Nephron progenitor cell (in vitro differentiated cells): ENCODE measurements around the gene CAMK2N1.
A peak's percentile ranks its signal among the peaks of the same experiment; 100 is the strongest.

ENCODE experiments used
- DNase-seq: peaks from one replicate; pipeline ENCODE4 v3.0.0; 2021
- H3K27ac Mint-ChIP-seq: 2 replicates; pipeline ENCODE4 v1.8.0; 2021; ENCODE audit warnings: mild to moderate bottlenecking, moderate library complexity, mixed read lengths
- H3K27me3 Mint-ChIP-seq: 2 replicates; pipeline ENCODE4 v1.8.0; 2021; ENCODE audit warnings: mild to moderate bottlenecking, low read depth, mixed read lengths; ENCODE audit not compliant: poor library complexity
- H3K36me3 Mint-ChIP-seq: 2 replicates; pipeline ENCODE4 v1.8.0; 2021; ENCODE audit warnings: low read depth, mixed read lengths
- H3K4me1 Mint-ChIP-seq: 2 replicates; pipeline ENCODE4 v1.8.0; 2021; ENCODE audit warnings: mixed read lengths
- H3K4me3 Mint-ChIP-seq: 2 replicates; pipeline ENCODE4 v1.8.0; 2021; ENCODE audit warnings: mild to moderate bottlenecking, moderate library complexity, mixed read lengths
- H3K9me3 Mint-ChIP-seq: 2 replicates; pipeline ENCODE4 v1.8.0; 2021; ENCODE audit warnings: mild to moderate bottlenecking, moderate library complexity, mixed read lengths
- TF ChIP-seq, protein P1 (sequence below): fragments of 200-600 bp; sonication (generic); IDR thresholded peaks from 2 replicates; pipeline ENCODE4 v1.5.0; 2021; ENCODE audit warnings: antibody characterized with exemption

Gene CAMK2N1

DNA sequence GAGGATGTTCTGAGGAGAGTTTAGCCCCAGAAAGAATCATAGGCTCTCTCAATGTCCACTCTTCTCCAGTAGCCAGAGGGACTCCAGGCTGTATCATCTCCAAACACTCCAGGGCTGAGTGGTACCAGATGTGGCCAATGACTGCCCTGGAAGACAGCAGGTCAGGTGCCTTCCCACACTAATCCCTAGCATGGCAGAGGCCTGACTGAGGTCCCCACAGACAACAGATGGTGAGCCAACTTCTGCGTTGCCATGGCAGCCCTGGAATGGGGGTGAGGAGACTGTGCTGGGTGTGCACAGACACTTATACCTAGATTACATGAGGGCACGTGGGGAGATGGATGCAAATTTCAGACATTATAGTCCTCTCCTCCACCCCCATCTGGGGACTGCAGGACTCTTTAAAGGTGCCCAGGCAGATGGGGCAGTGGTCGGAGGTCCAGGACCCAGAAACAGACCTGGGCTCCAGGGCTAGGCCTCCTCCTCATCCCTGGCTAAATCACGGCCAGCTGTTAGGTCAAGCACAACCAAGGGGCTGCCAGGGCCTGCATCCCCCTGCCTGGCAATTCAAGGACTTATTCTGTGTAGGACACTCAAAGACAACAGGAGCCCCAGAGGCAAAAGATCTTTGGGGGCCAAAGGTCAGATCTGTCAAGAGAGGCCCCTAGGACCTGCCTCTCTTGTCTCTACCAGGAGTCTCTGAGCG is 42.9 kb downstream of the CAMK2N1 start:
- Mint-ChIP-seq H3K4me1 (no peaks in the 10 kb centered on the region), H3K27ac (no peak overlapping the region)
- TF ChIP-seq, protein P1, sequence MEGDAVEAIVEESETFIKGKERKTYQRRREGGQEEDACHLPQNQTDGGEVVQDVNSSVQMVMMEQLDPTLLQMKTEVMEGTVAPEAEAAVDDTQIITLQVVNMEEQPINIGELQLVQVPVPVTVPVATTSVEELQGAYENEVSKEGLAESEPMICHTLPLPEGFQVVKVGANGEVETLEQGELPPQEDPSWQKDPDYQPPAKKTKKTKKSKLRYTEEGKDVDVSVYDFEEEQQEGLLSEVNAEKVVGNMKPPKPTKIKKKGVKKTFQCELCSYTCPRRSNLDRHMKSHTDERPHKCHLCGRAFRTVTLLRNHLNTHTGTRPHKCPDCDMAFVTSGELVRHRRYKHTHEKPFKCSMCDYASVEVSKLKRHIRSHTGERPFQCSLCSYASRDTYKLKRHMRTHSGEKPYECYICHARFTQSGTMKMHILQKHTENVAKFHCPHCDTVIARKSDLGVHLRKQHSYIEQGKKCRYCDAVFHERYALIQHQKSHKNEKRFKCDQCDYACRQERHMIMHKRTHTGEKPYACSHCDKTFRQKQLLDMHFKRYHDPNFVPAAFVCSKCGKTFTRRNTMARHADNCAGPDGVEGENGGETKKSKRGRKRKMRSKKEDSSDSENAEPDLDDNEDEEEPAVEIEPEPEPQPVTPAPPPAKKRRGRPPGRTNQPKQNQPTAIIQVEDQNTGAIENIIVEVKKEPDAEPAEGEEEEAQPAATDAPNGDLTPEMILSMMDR: no peak

DNA sequence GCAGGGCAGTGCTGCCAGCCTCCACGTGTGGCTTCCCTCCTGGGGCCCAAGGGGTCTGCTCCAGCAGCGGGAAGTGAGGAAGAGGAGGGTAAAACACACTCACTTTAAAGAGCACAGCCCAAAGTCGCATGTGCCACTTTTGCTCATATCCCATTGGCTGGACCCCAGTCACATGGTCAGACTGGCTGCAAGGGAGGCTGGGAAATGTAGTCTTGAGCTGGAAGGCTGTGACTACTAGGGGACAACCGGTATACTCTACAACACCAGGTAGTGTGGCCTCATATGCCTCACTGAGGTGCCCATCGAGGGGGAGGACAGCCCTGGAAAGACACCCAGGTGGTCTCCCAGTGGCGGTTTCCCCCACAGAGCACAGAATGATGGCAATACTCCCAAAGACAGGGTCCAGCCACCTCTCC is 45.2 kb downstream of the CAMK2N1 start:
- H3K27me3 Mint-ChIP-seq: peaks cover 32% of the 10 kb centered on the region
- no peaks in the 10 kb centered on the region for H3K36me3 Mint-ChIP-seq
- peaks cover 4% of the 10 kb centered on the region for H3K9me3 Mint-ChIP-seq
- peak; percentile 49 for DNase-seq
- H3K27ac Mint-ChIP-seq: no peak overlapping the region
- H3K4me3 Mint-ChIP-seq: no peak overlapping the region
- TF ChIP-seq, protein P1: no peak
- no peaks in the 10 kb centered on the region for H3K4me1 Mint-ChIP-seq

More for the DNA sequence above, 42.9 kb downstream of the CAMK2N1 start:
- Mint-ChIP-seq H3K36me3 (no peaks in the 10 kb centered on the region), H3K4me3 (no peak overlapping the region), H3K9me3 (peaks cover 4% of the 10 kb centered on the region), H3K27me3 (peaks cover 33% of the 10 kb centered on the region)
- no peak for DNase-seq

DNA sequence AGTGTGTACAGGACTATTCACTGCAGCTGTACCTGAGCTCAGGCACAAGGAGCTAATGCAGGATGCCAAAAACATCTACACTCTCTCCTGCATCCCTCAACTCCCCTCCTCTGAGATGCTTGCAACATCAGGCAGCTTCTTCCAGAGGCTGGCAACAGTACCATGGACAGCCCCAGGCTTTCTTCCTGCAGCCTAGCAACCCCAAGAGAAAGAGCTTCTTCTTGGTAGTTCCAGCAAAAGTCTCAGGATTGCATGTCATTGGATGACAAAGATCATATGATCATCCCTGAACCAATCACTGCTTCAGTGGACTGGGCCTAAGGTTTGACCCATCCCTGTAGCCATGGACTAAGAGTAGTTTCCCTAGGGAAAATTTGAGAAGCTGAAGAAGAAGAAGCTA is 46.7 kb downstream of the CAMK2N1 start:
- H3K36me3 Mint-ChIP-seq: no peaks in the 10 kb centered on the region
- H3K27me3 Mint-ChIP-seq: peaks cover 46% of the 10 kb centered on the region
- TF ChIP-seq, protein P1: no peak
- H3K27ac Mint-ChIP-seq: no peak overlapping the region
- peaks cover 4% of the 10 kb centered on the region for H3K9me3 Mint-ChIP-seq
- DNase-seq: peak; percentile 28
- no peaks in the 10 kb centered on the region for H3K4me1 Mint-ChIP-seq
- no peak overlapping the region for H3K4me3 Mint-ChIP-seq

DNA sequence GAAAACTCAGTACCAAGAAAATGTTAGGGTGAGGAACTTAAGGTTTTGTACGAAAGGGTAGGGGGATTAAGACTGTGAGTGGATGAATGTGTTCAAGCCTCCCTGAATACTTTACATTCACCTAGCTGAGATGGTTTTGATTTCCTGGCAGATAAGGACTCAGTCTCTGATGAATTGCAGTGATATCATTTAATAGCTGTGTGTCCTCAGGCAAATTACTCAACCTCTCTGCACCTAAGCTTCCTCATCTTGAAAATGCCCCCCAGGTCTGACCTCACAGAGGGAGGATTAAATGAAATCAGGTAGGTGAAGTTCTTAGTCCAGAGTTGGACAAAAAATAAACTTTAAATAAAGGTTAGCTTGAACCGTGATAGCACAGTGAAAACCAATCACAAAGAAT is 48.4 kb downstream of the CAMK2N1 start:
- H3K27me3 Mint-ChIP-seq: peaks cover 60% of the 10 kb centered on the region
- H3K4me3 Mint-ChIP-seq: no peak overlapping the region
- peaks cover 4% of the 10 kb centered on the region for H3K9me3 Mint-ChIP-seq
- TF ChIP-seq, protein P1: no peak
- no peaks in the 10 kb centered on the region for H3K36me3 Mint-ChIP-seq
- no peaks in the 10 kb centered on the region for H3K4me1 Mint-ChIP-seq
- DNase-seq: no peak
- H3K27ac Mint-ChIP-seq: no peak overlapping the region

DNA sequence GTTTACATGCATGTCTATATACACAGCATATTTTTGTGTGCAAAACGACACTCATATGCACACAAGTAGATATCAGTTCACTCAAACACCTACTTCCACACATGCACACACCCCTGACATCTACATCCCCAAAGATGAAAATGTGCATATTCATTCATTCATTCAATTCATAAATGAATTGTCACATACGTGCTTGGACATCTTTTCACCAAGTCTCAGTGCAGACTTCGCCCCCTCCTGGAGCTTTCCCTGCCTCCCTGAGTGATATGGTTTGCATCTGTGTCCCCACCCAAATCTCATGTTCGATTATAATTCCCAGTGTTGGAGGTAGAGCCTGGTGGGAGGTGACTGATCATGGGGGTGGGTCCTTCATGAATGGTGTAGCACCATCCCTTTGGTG is 53.1 kb downstream of the CAMK2N1 start:
- Mint-ChIP-seq H3K4me3 (no peak overlapping the region), H3K9me3 (no peaks in the 10 kb centered on the region), H3K4me1 (no peaks in the 10 kb centered on the region), H3K27ac (no peak overlapping the region), H3K36me3 (no peaks in the 10 kb centered on the region), H3K27me3 (peaks cover 73% of the 10 kb centered on the region)
- TF ChIP-seq, protein P1: no peak
- no peak for DNase-seq
